HEK293 (cell line): ENCODE results near the gene SPTBN1.

Source experiments
- CTCF ChIA-PET: fragments of 350-600 bp; formaldehyde crosslinking; extraction: SDS; loops from one replicate; lab custom pipeline; 2021; ENCODE audit warnings: antibody characterized with exemption; lab: Yijun Ruan, JAX
- POLR2A ChIA-PET: fragments of 300-600 bp; formaldehyde crosslinking; extraction: SDS; loops from one replicate; lab custom pipeline; 2020; ENCODE audit warnings: antibody characterized with exemption, inconsistent platforms; lab: Yijun Ruan, JAX
- H3K27ac ChIP-seq: fragments of 200-500 bp; sonication (Bioruptor generic); 2 replicates; pipeline ENCODE4 v1.5.1; 2014; ENCODE audit warnings: low read depth, low read length, control low read depth, inconsistent platforms; ENCODE audit errors: extremely low read depth
- H3K36me3 ChIP-seq, 2 experiments: fragments of 200-500 bp in 1 of 2; sonication (Bioruptor generic) in 1 of 2; 1 replicate in 1 of 2; 2 replicates in 1 of 2; pipeline ENCODE4 v1.5.1; 2014 to 2017; ENCODE audit warnings: inconsistent platforms in 2 of 2, low read length in 2 of 2; ENCODE audit not compliant: control insufficient read depth in 2 of 2, insufficient read depth in 1 of 2
- H3K4me1 ChIP-seq: fragments of 200-500 bp; sonication (Bioruptor generic); 2 replicates; pipeline ENCODE4 v1.5.1; 2014; ENCODE audit warnings: mild to moderate bottlenecking, low read length, inconsistent platforms; ENCODE audit not compliant: control insufficient read depth, insufficient read depth
- H3K4me3 ChIP-seq: 2 replicates; pipeline ENCODE4 v1.5.1; 2011; ENCODE audit warnings: low read depth, mild to moderate bottlenecking, control low read depth, low read length, moderate library complexity
- H3K9me3 ChIP-seq: fragments of 200-500 bp; sonication (Bioruptor generic); 2 replicates; pipeline ENCODE4 v1.5.1; 2014; ENCODE audit warnings: low read depth, low read length, inconsistent platforms; ENCODE audit not compliant: control insufficient read depth, insufficient read depth
- ZFP41 ChIP-seq: fragments of 450-650 bp; formaldehyde crosslinking; IDR thresholded peaks from 2 replicates; pipeline ENCODE4 v1.5.1; 2016; ENCODE audit warnings: missing biosample characterization, missing genetic modification characterization, borderline replicate concordance
- ZNF121 ChIP-seq: fragments of 450-650 bp; formaldehyde crosslinking; IDR thresholded peaks from 2 replicates; pipeline ENCODE4 v1.5.1; 2016; ENCODE audit warnings: missing biosample characterization, missing genetic modification characterization
- ZNF266 ChIP-seq: fragments of 450-650 bp; formaldehyde crosslinking; IDR thresholded peaks from 2 replicates; pipeline ENCODE4 v1.5.1; 2016; ENCODE audit warnings: missing biosample characterization, missing genetic modification characterization, low read depth
- ZNF311 ChIP-seq: fragments of 450-650 bp; formaldehyde crosslinking; IDR thresholded peaks from 2 replicates; pipeline ENCODE4 v1.5.1; 2017; ENCODE audit warnings: missing biosample characterization, missing genetic modification characterization, borderline replicate concordance
- ZNF37A ChIP-seq: fragments of 450-650 bp; IDR thresholded peaks from 2 replicates; pipeline ENCODE4 v1.5.1; 2018; ENCODE audit warnings: missing biosample characterization, missing genetic modification characterization
- ZNF404 ChIP-seq: fragments of 450-650 bp; formaldehyde crosslinking; IDR thresholded peaks from 2 replicates; pipeline ENCODE4 v1.5.1; 2017; ENCODE audit warnings: missing biosample characterization, missing genetic modification characterization
- ZNF473 ChIP-seq: fragments of 450-650 bp; formaldehyde crosslinking; IDR thresholded peaks from 2 replicates; pipeline ENCODE4 v1.5.1; 2017; ENCODE audit warnings: missing biosample characterization, missing genetic modification characterization
- ZNF585B ChIP-seq: fragments of 450-650 bp; formaldehyde crosslinking; IDR thresholded peaks from 2 replicates; pipeline ENCODE4 v1.5.1; 2016; ENCODE audit warnings: missing biosample characterization, missing genetic modification characterization
- ZNF596 ChIP-seq: fragments of 450-650 bp; IDR thresholded peaks from 2 replicates; pipeline ENCODE4 v1.5.0; 2018; ENCODE audit warnings: missing biosample characterization, mild to moderate bottlenecking, missing genetic modification characterization, moderate library complexity
- ZNF626 ChIP-seq: fragments of 450-650 bp; sonication (Bioruptor Pico); formaldehyde crosslinking; IDR thresholded peaks from 2 replicates; pipeline ENCODE4 v1.5.1; 2018; ENCODE audit warnings: missing biosample characterization, missing genetic modification characterization, inconsistent platforms
- TF ChIP-seq, protein P1 (sequence below): fragments of 450-650 bp; formaldehyde crosslinking; IDR thresholded peaks from 2 replicates; pipeline ENCODE4 v1.5.1; 2016; ENCODE audit warnings: missing biosample characterization, missing genetic modification characterization
- TF ChIP-seq, protein P2 (sequence below): fragments of 450-650 bp; formaldehyde crosslinking; IDR thresholded peaks from 2 replicates; pipeline ENCODE4 v1.5.1; 2016; ENCODE audit warnings: missing biosample characterization, missing genetic modification characterization
- TF ChIP-seq, protein P3 (sequence below): fragments of 450-650 bp; IDR thresholded peaks from 2 replicates; pipeline ENCODE4 v1.5.1; 2018; ENCODE audit warnings: missing biosample characterization, missing genetic modification characterization
- TF ChIP-seq, protein P4 (sequence below): fragments of 450-650 bp; formaldehyde crosslinking; IDR thresholded peaks from 2 replicates; pipeline ENCODE4 v1.5.1; 2016; ENCODE audit warnings: missing biosample characterization, missing genetic modification characterization, low read depth
- TF ChIP-seq, protein P5 (sequence below): fragments of 450-650 bp; formaldehyde crosslinking; IDR thresholded peaks from 2 replicates; pipeline ENCODE4 v1.5.1; 2016; ENCODE audit warnings: missing biosample characterization, missing genetic modification characterization
- TF ChIP-seq, protein P6 (sequence below): fragments of 450-650 bp; formaldehyde crosslinking; IDR thresholded peaks from 2 replicates; pipeline ENCODE4 v1.5.1; 2016; ENCODE audit warnings: missing biosample characterization, missing genetic modification characterization

Gene SPTBN1

DNA sequence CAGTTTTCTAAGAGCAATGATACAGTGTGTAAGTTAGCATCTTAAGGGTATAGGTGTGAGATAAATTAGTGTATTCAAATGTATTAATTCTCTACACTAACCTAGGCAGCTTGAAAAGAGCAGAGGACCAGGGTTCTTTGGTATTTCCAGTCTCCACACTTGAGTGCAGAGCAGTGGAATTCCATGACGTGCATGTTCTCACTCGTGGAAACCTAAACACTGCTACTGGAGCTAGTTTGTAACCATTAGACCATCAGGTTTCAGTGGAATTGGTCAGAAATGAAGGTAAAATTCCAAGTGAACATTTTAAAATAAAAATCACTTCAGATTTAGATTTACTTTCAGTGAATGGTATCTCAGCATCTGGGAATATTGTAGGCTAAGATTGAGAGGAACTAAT, 9.0 kb downstream of the SPTBN1 start:
- CTCF ChIA-PET = interaction anchor here (0.5 to 1.1 kb wide), 3 partner anchors 8 to 142 kb away, joined by 3 read pairs; no protein-coding TSS in a partner anchor
- POLR2A ChIA-PET = no interaction called here
- Histone ChIP-seq H3K36me3 (no peaks in the 10 kb centered on the region; a peak in 1 of 3 replicates), H3K4me1 (peaks cover 11% of the 10 kb centered on the region), H3K27ac (no peak overlapping the region), H3K9me3 (no peaks in the 10 kb centered on the region), H3K4me3 (no peak overlapping the region)
- TF ChIP-seq ZNF37A (no peak), ZNF121 (tag by site-specific recombination) (no peak)

DNA sequence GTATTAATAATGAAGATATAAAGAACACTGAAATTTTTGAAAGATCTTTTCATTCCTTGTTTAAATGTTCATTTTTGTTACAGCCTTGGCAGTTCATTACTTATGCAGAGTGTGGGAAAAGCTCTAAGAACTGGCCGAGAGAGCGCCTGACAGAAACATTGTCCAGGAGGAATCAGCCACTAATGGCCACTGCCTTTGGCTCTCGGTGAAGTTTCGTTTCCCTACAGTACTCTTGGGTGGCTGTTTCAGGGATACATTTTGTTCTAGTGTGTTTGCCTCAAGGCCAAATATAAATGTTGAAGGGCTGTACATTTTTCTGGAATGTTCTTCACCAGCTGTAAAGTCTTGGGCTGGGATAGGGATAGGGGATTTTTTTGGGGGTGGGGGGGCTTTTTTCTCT, 10.7 kb downstream of the SPTBN1 start:
- Histone ChIP-seq H3K4me1 (peaks cover 24% of the 10 kb centered on the region), H3K4me3 (no peak overlapping the region), H3K36me3 (no peaks in the 10 kb centered on the region), H3K27ac (no peak overlapping the region), H3K9me3 (no peaks in the 10 kb centered on the region)
- TF ChIP-seq, protein P1, sequence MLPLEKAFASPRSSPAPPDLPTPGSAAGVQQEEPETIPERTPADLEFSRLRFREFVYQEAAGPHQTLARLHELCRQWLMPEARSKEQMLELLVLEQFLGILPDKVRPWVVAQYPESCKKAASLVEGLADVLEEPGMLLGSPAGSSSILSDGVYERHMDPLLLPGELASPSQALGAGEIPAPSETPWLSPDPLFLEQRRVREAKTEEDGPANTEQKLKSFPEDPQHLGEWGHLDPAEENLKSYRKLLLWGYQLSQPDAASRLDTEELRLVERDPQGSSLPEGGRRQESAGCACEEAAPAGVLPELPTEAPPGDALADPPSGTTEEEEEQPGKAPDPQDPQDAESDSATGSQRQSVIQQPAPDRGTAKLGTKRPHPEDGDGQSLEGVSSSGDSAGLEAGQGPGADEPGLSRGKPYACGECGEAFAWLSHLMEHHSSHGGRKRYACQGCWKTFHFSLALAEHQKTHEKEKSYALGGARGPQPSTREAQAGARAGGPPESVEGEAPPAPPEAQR = no peak
- TF ChIP-seq ZNF473 (tag by site-specific recombination) (no peak), ZNF266 (tag by site-specific recombination) (no peak), ZNF626 (no peak), ZNF311 (tag by site-specific recombination) (no peak), ZNF585B (no peak), ZNF596 (tag by site-specific recombination) (no peak), ZNF404 (no peak), ZFP41 (tag by site-specific recombination) (no peak)
- TF ChIP-seq, protein P2, sequence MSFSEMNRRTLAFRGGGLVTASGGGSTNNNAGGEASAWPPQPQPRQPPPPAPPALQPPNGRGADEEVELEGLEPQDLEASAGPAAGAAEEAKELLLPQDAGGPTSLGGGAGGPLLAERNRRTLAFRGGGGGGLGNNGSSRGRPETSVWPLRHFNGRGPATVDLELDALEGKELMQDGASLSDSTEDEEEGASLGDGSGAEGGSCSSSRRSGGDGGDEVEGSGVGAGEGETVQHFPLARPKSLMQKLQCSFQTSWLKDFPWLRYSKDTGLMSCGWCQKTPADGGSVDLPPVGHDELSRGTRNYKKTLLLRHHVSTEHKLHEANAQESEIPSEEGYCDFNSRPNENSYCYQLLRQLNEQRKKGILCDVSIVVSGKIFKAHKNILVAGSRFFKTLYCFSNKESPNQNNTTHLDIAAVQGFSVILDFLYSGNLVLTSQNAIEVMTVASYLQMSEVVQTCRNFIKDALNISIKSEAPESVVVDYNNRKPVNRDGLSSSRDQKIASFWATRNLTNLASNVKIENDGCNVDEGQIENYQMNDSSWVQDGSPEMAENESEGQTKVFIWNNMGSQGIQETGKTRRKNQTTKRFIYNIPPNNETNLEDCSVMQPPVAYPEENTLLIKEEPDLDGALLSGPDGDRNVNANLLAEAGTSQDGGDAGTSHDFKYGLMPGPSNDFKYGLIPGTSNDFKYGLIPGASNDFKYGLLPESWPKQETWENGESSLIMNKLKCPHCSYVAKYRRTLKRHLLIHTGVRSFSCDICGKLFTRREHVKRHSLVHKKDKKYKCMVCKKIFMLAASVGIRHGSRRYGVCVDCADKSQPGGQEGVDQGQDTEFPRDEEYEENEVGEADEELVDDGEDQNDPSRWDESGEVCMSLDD (tag by site-specific recombination) = no peak
- TF ChIP-seq, protein P3, sequence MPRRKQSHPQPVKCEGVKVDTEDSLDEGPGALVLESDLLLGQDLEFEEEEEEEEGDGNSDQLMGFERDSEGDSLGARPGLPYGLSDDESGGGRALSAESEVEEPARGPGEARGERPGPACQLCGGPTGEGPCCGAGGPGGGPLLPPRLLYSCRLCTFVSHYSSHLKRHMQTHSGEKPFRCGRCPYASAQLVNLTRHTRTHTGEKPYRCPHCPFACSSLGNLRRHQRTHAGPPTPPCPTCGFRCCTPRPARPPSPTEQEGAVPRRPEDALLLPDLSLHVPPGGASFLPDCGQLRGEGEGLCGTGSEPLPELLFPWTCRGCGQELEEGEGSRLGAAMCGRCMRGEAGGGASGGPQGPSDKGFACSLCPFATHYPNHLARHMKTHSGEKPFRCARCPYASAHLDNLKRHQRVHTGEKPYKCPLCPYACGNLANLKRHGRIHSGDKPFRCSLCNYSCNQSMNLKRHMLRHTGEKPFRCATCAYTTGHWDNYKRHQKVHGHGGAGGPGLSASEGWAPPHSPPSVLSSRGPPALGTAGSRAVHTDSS (tag by site-specific recombination) = no peak
- TF ChIP-seq, protein P4, sequence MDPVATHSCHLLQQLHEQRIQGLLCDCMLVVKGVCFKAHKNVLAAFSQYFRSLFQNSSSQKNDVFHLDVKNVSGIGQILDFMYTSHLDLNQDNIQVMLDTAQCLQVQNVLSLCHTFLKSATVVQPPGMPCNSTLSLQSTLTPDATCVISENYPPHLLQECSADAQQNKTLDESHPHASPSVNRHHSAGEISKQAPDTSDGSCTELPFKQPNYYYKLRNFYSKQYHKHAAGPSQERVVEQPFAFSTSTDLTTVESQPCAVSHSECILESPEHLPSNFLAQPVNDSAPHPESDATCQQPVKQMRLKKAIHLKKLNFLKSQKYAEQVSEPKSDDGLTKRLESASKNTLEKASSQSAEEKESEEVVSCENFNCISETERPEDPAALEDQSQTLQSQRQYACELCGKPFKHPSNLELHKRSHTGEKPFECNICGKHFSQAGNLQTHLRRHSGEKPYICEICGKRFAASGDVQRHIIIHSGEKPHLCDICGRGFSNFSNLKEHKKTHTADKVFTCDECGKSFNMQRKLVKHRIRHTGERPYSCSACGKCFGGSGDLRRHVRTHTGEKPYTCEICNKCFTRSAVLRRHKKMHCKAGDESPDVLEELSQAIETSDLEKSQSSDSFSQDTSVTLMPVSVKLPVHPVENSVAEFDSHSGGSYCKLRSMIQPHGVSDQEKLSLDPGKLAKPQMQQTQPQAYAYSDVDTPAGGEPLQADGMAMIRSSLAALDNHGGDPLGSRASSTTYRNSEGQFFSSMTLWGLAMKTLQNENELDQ (tag by site-specific recombination) = no peak
- TF ChIP-seq, protein P5, sequence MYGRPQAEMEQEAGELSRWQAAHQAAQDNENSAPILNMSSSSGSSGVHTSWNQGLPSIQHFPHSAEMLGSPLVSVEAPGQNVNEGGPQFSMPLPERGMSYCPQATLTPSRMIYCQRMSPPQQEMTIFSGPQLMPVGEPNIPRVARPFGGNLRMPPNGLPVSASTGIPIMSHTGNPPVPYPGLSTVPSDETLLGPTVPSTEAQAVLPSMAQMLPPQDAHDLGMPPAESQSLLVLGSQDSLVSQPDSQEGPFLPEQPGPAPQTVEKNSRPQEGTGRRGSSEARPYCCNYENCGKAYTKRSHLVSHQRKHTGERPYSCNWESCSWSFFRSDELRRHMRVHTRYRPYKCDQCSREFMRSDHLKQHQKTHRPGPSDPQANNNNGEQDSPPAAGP = no peak
- TF ChIP-seq, protein P6, sequence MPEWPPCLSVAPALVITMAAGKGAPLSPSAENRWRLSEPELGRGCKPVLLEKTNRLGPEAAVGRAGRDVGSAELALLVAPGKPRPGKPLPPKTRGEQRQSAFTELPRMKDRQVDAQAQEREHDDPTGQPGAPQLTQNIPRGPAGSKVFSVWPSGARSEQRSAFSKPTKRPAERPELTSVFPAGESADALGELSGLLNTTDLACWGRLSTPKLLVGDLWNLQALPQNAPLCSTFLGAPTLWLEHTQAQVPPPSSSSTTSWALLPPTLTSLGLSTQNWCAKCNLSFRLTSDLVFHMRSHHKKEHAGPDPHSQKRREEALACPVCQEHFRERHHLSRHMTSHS (tag by site-specific recombination) = no peak
- ChIA-PET CTCF (interaction anchor here (0.6 to 0.7 kb wide), 4 partner anchors 199 to 593 kb away, joined by 3 to 5 read pairs (median 4); no protein-coding TSS in a partner anchor), POLR2A (interaction anchor here (1.2 kb wide), 1 partner anchor 9 kb away, joined by 3 read pairs; no protein-coding TSS in a partner anchor)
